Epithelial cell of esophagus (primary cell): ENCODE data around the gene PIM3.

Source experiments
- DNase-seq: peaks from one replicate; pipeline ENCODE4 v3.0.0; 2010; ENCODE audit warnings: low read depth
- H3K4me3 ChIP-seq: 2 replicates; pipeline ENCODE4 v1.5.1; 2011; ENCODE audit warnings: mild to moderate bottlenecking, low read length, control low read depth
- CTCF ChIP-seq: IDR thresholded peaks from 2 replicates; pipeline ENCODE4 v1.5.1; 2011; ENCODE audit warnings: low read depth, mild to moderate bottlenecking, low read length, control low read depth, inconsistent platforms; ENCODE audit not compliant: insufficient read depth; ENCODE audit errors: missing control alignments

PIM3 gene

GRCh38 chr22:49960159-49961004 is at the start of gene PIM3:
TSS of gene PIM3 (plus strand) at chr22:49960772. CDS start at chr22:49960948, 176 bp downstream.
- H3K4me3 ChIP-seq: peak within 1 kb of the TSS; percentile 80
- peak; percentile 96 for DNase-seq
- TF ChIP-seq CTCF: no peak

- H3K4me3 ChIP-seq: no peak overlapping the region
- TF ChIP-seq CTCF: no peak
- no peak for DNase-seq
Observed at GRCh38 chr22:49911881-49912625, 48.5 kb upstream of the PIM3 start.

GRCh38 chr22:49913026-49913425 is 47.5 kb upstream of the PIM3 start:
- DNase-seq: no peak
- H3K4me3 ChIP-seq: no peak overlapping the region
- TF ChIP-seq CTCF: no peak

- TF ChIP-seq CTCF: no peak
- H3K4me3 ChIP-seq: no peak overlapping the region
- no peak for DNase-seq
Observed at GRCh38 chr22:49913446-49913845, 47.1 kb upstream of the PIM3 start.

GRCh38 chr22:49914256-49914655 is 46.3 kb upstream of the PIM3 start:
- no peak overlapping the region for H3K4me3 ChIP-seq
- DNase-seq: no peak
- TF ChIP-seq CTCF: no peak

- no peak overlapping the region for H3K4me3 ChIP-seq
- TF ChIP-seq CTCF: no peak
- no peak for DNase-seq
Observed at GRCh38 chr22:49915610-49916009, 45.0 kb upstream of the PIM3 start.
